Subcutaneous abdominal adipose tissue (tissue), 5 donors: ENCODE results near the gene CD180.
A peak's percentile ranks its signal among the peaks of the same experiment; 100 is the strongest.

Experiments used
- H3K27ac ChIP-seq: one replicate; pipeline ENCODE4 v1.7.0; 2013; ENCODE audit warnings: low read depth, mild to moderate bottlenecking, inconsistent platforms, low read length, moderate library complexity
- H3K27me3 ChIP-seq, 5 donors: one replicate each; pipeline ENCODE4 v1.7.0; 2013; ENCODE audit warnings: low read length in 5 of 5, inconsistent platforms in 1 of 5; ENCODE audit not compliant: control insufficient read depth in 5 of 5, insufficient read depth in 4 of 5
- H3K36me3 ChIP-seq, 5 donors: one replicate each; pipeline ENCODE4 v1.7.0; 2013; ENCODE audit warnings: low read length in 5 of 5; ENCODE audit not compliant: control insufficient read depth in 5 of 5, insufficient read depth in 5 of 5
- H3K4me1 ChIP-seq, 5 donors: one replicate each; pipeline ENCODE4 v1.7.0; 2013; ENCODE audit warnings: low read length in 5 of 5, mild to moderate bottlenecking in 3 of 5, moderate library complexity in 1 of 5; ENCODE audit not compliant: control insufficient read depth in 5 of 5, insufficient read depth in 5 of 5
- H3K4me3 ChIP-seq, 5 donors: one replicate each; pipeline ENCODE4 v1.7.0; 2013; ENCODE audit warnings: low read length in 5 of 5, low read depth in 1 of 5
- H3K9ac ChIP-seq, 5 donors: one replicate each; pipeline ENCODE4 v1.7.0; 2013; ENCODE audit warnings: low read length in 5 of 5, mild to moderate bottlenecking in 4 of 5, moderate library complexity in 3 of 5
- H3K9me3 ChIP-seq, 5 donors: one replicate each; pipeline ENCODE4 v1.7.0; 2013; ENCODE audit warnings: low read length in 5 of 5; ENCODE audit not compliant: control insufficient read depth in 5 of 5
- donor health status: healthy.
- donor health status: healthy.
- donor health status: healthy.
- donor health status: healthy.
- donor health status: healthy.

Gene CD180

GRCh38 chr5:67192719-67193438 is 3.7 kb downstream of the CD180 start:
- H3K9ac ChIP-seq = no peak overlapping the region
- H3K9me3 ChIP-seq = no peaks in the 10 kb centered on the region
- H3K27me3 ChIP-seq = no peaks in the 10 kb centered on the region
- peaks cover 0 to 39% (median 17%) of the 10 kb centered on the region in 5 donors for H3K4me1 ChIP-seq
- H3K27ac ChIP-seq = peak overlapping the region; percentile 3
- H3K4me3 ChIP-seq = no peak overlapping the region
- no peaks in the 10 kb centered on the region for H3K36me3 ChIP-seq

GRCh38 chr5:67190861-67191260 is 5.7 kb downstream of the CD180 start:
- no peak overlapping the region for H3K27ac ChIP-seq
- H3K4me3 ChIP-seq = no peak overlapping the region
- H3K9ac ChIP-seq = no peak overlapping the region
- no peaks in the 10 kb centered on the region for H3K27me3 ChIP-seq
- H3K9me3 ChIP-seq = no peaks in the 10 kb centered on the region
- no peaks in the 10 kb centered on the region for H3K36me3 ChIP-seq
- H3K4me1 ChIP-seq = peaks cover 0 to 32% (median 11%) of the 10 kb centered on the region in 5 donors

- no peak overlapping the region for H3K9ac ChIP-seq
- peaks cover 0 to 29% (median 11%) of the 10 kb centered on the region in 5 donors for H3K4me1 ChIP-seq
- H3K4me3 ChIP-seq = no peak overlapping the region
Measured at GRCh38 chr5:67190410-67190809, 6.2 kb downstream of the CD180 start.

GRCh38 chr5:67189931-67190330 is 6.7 kb downstream of the CD180 start:
- H3K4me3 ChIP-seq = no peak overlapping the region
- no peaks in the 10 kb centered on the region for H3K9me3 ChIP-seq
- H3K9ac ChIP-seq = no peak overlapping the region
- no peaks in the 10 kb centered on the region for H3K36me3 ChIP-seq
- H3K27ac ChIP-seq = no peak overlapping the region
- no peaks in the 10 kb centered on the region for H3K27me3 ChIP-seq
- peaks cover 0 to 28% (median 11%) of the 10 kb centered on the region in 5 donors for H3K4me1 ChIP-seq

More at GRCh38 chr5:67190410-67190809, 6.2 kb downstream of the CD180 start:
- no peak overlapping the region for H3K27ac ChIP-seq
- H3K9me3 ChIP-seq = no peaks in the 10 kb centered on the region
- no peaks in the 10 kb centered on the region for H3K36me3 ChIP-seq
- no peaks in the 10 kb centered on the region for H3K27me3 ChIP-seq

- no peak overlapping the region for H3K27ac ChIP-seq
- H3K4me3 ChIP-seq = no peak overlapping the region
- H3K36me3 ChIP-seq = no peaks in the 10 kb centered on the region
- peaks cover 0 to 21% (median 11%) of the 10 kb centered on the region in 5 donors for H3K4me1 ChIP-seq
- no peak overlapping the region for H3K9ac ChIP-seq
- no peaks in the 10 kb centered on the region for H3K9me3 ChIP-seq
- no peaks in the 10 kb centered on the region for H3K27me3 ChIP-seq
Measured at GRCh38 chr5:67189079-67189354, 7.6 kb downstream of the CD180 start.

- Histone ChIP-seq H3K27me3 (no peaks in the 10 kb centered on the region), H3K4me1 (peaks cover 0 to 19% (median 11%) of the 10 kb centered on the region in 5 donors), H3K4me3 (no peak overlapping the region), H3K9me3 (no peaks in the 10 kb centered on the region), H3K9ac (no peak overlapping the region), H3K27ac (no peak overlapping the region), H3K36me3 (no peaks in the 10 kb centered on the region)
Measured at GRCh38 chr5:67188274-67189078, 8.1 kb downstream of the CD180 start.

- Histone ChIP-seq H3K27ac (no peak overlapping the region), H3K36me3 (no peaks in the 10 kb centered on the region), H3K4me3 (no peak overlapping the region), H3K9ac (no peak overlapping the region), H3K9me3 (no peaks in the 10 kb centered on the region), H3K27me3 (no peaks in the 10 kb centered on the region), H3K4me1 (peaks cover 0 to 18% (median 8%) of the 10 kb centered on the region in 5 donors)
Measured at GRCh38 chr5:67187006-67187715, 9.4 kb downstream of the CD180 start.

- Histone ChIP-seq H3K9me3 (no peaks in the 10 kb centered on the region), H3K27me3 (no peaks in the 10 kb centered on the region), H3K9ac (no peak overlapping the region), H3K4me1 (peaks cover 0 to 17% (median 8%) of the 10 kb centered on the region in 5 donors), H3K4me3 (no peak overlapping the region), H3K36me3 (no peaks in the 10 kb centered on the region), H3K27ac (no peak overlapping the region)
Measured at GRCh38 chr5:67183859-67184258, 12.7 kb downstream of the CD180 start.

- Histone ChIP-seq H3K9ac (no peak overlapping the region), H3K9me3 (peaks cover 0 to 3% (median 0%) of the 10 kb centered on the region in 5 donors), H3K27me3 (no peaks in the 10 kb centered on the region), H3K4me3 (no peak overlapping the region), H3K27ac (no peak overlapping the region), H3K4me1 (peaks cover 0 to 16% (median 8%) of the 10 kb centered on the region in 5 donors), H3K36me3 (no peaks in the 10 kb centered on the region)
Measured at GRCh38 chr5:67182301-67182790, 14.3 kb downstream of the CD180 start.
